DLD1 (cell line): ENCODE data around the gene HTT.
"Not testable (repeated sequence)": the region's sequence is repeated elsewhere in the genome, so short reads cannot be mapped to it uniquely, and the experiment has no call there.

Experiments used
- in situ Hi-C: cut with HindIII; loops from 2 replicates; pipeline ENCODE4 v1.10.0; 2017; ENCODE audit warnings: low sequenced_read_pairs

Gene HTT

DNA sequence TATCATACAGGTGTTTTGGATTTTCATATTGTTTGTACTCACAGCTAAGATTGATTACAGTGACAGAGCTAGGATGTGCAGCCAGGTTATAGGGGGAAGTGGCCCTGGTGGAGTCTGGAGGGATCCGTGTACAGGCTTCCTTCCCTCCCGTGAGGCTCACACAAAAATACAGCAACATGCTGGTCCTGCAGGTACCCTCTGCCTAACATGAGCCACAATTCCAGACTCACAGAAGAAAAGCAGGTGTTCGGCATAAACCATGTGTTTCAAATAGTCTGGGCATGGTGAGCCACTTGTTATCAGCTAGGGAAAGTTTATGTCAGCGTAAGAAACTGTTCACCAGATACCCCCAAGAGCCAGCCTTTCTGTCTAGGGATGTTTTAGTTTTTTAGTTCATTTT is 82.9 kb downstream of the HTT start:
- in situ Hi-C loops: no loop called here

DNA sequence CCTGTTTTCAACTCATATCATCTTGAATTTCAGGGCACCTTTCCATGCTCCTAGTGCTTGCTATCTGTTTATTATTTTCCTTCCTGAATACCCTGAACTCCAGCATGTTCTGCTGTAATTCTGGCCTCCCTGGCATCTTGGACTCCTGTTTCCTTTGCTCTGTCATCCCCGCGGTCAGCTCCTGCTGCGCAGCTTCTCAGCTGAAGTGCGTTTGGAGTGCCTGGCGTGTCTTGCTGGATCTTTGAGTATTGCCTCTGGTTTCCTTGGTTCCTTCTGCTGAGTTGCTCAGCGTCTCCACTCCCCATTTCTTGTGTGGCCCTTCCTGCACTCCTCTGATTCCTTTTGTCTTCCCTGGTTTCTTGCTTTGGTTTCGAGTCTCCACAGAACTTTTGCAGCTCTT is 84.4 kb downstream of the HTT start:
- in situ Hi-C loops: no loop called here

DNA sequence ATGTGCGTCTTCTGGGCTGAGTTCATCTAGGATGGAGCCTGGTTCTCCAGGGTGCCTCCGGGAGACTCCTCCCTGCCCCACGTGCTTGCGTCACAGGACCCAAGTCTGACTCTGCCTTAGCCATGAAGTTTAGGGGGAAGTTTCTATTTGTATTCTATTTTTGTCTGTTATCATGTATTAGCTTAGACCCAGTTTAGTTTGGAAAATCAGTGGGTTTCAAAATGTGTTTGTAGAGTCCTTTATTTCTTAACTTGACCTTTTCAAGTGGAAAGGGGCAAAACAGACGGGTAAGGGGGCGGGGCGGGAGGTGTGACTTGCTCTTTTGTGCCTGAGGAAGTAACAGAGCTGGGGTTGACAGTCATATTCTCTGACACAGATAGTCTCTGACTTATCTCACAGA is 86.0 kb downstream of the HTT start:
- in situ Hi-C loops: no loop called here

DNA sequence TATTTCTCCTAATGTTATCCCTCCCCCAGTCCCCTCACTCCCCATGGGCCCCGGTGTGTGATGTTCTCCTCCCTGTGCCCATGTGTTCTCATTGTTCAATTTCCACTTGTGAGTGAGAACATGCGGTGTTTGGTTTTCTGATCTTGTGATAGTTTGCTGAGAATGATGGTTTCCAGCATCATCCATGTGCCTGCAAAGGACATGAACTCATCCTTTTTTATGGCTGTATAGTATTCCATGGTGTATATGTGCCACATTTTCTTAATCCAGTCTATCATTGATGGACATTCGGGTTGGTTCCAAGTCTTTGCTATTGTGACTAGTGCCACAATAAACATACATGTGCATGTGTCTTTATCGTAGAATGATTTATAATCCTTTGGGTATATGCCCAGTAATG is 86.6 kb downstream of the HTT start:
- in situ Hi-C loops: not testable (repeated sequence)

DNA sequence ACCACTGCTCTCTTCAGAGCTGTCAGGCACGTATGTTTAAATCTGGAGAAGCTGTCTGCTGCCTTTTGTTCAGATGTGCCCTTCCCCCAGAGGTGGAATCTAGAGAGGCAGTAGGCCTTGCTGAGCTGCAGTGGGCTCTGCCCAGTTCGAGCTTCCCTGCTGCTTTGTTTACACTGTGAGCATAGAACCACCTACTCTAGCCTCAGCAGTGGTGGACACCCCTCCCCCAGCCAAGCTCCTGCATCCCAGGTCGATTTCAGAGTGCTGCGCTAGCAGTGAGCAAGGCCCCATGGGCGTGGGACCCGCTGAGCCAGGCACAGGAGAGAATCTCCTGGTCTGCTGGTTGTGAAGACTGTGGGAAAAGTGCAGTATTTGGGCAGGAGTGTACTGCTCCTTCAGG is 92.0 kb downstream of the HTT start:
- in situ Hi-C loops: not testable (repeated sequence)

DNA sequence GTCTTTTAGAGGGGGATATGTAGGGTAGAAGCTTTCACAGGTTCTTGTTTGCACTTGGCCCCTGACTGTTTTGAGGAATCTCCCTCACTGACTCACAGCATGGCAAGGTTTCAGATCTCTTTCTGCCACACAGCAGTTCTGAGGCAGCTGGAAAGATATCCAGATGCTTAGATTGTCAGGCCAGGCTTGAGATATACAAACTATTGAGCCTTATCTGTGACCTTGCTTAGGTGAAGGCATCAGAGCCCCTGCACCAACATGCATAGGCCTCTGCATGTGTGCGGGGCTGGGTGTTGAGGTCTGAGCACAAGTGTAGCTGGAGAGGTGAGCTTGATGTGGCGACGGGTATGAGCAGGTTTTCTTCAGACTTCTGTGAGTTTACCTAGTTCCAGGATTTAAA is 93.5 kb downstream of the HTT start:
- in situ Hi-C loops: no loop called here

DNA sequence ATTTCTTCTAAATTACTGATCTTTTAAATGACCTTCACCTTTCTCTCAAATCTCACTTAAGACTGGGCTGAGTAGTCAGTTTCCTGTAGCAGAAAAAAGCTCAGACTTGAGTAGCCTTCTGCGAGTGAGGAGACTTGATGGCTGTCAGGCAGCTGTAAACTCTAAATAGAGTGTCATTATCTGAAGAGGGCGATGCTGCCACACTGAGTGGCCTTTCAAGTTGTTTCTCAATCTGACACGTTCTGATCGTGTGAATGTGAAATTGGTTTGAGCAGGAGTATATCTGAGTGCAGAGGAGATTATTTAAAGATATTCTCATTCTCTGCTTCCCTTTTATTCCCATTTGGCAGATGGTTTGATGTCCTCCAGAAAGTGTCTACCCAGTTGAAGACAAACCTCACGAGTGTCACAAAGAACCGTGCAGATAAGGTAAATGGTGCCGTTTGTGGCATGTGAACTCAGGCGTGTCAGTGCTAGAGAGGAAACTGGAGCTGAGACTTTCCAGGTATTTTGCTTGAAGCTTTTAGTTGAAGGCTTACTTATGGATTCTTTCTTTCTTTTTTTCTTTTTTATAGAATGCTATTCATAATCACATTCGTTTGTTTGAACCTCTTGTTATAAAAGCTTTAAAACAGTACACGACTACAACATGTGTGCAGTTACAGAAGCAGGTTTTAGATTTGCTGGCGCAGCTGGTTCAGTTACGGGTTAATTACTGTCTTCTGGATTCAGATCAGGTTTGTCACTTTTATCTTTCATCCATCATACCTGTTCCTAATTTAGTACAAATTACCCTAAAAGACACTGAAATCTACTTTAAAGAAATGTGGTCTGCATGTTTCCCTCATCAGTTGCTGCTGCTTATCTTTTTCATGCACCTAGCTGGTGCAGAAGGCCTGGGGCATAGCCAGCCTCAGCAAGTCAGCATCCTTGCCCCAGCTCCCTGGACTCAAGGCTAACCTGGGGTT is 100.2 kb downstream of the HTT start:
- in situ Hi-C loops: no loop called here

DNA sequence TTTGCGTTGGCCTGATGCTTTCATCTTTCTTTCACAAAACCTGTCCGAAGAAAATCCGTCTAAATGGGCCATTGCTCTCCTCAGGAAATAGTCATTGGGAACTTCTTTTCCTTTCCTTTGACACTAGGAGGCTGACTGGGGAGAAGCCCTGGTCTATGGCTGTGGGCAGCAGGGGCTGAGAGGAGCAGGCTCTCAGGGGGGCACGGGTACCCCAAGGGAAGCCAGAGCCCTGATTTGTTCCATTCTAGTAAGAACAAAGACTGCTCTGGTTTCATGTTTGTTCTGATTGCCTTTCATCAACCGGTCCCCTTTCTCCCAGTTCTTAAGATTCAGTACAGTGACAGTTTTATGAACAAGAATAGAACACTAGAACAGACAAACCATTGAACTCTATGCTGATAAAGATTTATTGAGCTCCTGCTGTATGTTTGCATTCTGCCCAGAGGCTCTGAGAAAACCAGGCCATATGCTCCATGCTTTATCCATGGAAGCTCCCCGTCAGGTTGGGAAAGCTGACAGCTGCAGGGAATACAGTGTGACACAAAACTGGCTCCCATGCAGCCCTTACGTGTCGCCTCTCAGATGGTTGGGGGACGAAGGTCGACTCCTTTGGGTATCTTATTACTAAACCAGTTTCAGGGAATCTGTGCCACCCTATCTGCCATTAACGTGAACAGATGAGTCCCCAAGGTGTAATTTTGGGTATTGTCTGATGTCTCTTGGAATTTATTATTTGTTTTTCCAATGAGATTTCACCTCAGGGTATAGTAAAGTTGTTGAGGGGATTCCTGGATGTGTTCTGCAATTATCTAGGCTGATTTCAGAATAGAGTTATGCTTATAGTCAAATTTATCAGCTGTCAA is 102.1 kb downstream of the HTT start:
- in situ Hi-C loops: no loop called here

DNA sequence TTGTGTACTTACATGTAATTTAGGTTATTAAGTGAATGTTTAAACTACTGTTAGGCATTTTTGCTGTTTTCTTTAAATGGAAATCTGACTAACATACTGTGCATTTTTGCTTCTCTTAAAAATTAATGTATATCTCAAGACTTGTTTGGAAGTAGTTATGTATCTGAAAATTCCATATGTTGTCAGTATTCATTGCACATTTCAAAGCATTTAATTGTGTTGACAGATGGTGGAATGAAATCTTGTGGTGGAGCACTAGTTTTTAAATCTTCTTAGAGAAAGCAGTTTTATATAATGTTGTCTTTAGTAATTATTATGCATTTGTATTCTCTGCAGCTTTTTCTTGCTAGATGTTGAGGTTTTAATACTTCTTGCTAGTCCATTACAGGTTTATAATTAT is 102.9 kb downstream of the HTT start:
- in situ Hi-C loops: no loop called here

DNA sequence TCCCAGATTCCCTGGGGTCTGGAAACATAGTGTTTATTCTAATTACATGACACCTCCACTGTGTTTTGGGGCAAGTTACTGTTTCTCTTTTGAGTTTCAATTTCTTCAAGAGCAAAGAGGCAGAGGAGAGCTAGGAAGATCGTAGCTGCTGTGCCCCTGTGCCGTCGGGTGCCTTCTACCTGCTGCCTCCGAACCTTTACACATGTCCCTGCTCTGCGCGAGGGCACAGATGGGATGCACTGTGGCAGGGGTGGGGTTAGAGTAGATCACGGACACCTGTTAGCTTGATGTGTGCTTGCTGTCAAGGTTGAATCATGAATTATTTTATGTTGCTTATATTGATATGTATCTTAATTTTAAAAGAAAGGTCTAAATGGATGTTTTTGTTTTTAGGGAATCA is 103.4 kb downstream of the HTT start:
- in situ Hi-C loops: no loop called here

DNA sequence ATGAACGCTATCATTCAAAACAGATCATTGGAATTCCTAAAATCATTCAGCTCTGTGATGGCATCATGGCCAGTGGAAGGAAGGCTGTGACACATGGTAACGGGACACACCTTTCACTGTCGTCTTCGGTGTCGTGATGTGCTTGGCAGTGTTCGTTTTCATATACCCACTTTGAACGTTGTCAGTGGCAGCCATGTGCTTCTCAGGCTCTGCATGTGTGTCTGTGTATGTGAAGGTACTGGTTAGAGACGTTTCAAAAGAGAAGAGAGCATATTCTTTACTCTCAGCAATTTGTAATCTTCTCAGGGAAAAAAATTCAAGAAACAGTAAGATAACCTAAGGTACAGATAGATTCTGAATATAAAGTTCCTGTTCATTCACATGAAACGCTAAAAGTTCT is 103.9 kb downstream of the HTT start:
- in situ Hi-C loops: no loop called here

DNA sequence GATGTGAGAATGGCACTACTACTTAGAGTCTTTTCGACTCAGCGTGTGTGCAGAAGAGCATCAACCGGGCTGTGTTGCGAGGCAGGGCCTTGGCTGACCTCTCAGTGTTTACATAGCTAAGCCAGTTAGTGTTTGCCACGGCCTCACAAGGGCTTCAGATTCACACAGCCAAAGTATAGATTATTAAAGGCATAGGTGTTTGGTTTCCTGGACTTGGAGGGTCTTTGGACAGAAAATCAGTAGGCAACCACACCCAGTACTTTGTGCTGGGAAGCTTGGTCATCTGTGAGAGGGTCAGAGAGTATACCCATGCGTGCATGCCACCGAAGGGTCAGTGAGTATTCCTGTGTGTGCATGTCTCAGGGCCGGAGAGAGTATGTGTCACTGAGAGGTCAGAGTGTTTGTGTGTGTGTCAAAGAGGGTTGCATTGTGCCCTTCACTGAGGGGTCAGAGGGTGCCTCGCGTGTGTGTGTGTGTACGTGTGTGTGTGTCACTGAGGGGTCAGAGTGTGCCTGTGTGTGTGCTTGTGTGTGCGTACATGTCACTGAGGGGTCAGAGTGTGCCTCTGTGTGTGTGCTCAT is 104.7 kb downstream of the HTT start:
- in situ Hi-C loops: no loop called here

DNA sequence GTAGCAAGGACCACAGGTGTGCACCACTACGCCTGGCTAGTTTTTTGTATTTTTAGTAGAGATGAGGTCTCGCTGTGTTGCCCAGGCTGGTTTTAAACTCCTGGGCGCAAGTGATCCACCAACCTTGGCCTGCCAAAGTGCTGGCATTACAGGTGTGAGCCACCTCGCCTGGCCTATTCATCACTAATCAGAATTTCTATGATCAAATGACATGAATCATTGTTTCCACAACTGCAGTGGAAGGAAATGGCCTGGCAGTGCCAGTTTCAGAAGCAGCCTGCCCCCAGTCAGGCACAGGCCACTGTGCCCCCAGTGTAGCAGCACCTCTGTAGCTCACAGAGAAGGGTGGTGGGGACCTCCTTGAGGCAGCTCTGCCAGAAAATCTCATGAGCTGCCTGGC is 108.5 kb downstream of the HTT start:
- in situ Hi-C loops: no loop called here

DNA sequence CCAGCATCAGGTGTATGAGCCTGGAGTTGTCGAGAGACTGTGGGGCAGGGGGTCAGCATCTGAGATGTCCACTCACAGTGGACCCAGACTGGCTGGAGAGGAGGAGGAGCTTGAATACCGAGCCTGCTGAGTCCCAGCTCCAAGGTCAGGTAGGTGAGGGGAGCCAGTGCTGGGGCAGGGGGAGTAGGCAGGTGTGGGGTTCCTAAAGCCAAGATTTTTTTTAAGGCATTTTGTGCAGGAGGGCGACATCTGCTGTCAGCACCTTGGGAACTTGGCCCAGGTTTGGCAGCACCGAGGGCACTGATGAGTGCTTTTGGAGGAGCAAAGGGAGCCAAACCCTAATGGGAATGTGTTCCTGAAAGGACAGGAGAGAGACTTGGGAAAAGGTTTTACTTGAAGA is 110.2 kb downstream of the HTT start:
- in situ Hi-C loops: no loop called here

DNA sequence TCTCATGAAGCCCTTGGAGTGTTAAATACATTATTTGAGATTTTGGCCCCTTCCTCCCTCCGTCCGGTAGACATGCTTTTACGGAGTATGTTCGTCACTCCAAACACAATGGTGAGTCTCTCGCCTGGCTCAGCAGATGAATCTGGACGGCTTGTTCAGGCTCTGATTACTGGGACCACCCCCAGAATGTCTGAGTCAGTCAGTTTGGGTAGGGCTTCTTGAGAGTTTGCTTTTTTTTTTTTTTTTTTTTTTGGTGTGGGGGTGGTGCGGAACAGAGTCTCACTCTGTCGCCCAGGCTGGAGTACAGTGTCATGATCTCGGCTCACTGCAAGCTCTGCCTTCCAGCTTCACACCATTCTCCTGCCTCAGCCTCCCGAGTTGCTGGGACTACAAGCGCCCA is 112.1 kb downstream of the HTT start:
- in situ Hi-C loops: no loop called here

DNA sequence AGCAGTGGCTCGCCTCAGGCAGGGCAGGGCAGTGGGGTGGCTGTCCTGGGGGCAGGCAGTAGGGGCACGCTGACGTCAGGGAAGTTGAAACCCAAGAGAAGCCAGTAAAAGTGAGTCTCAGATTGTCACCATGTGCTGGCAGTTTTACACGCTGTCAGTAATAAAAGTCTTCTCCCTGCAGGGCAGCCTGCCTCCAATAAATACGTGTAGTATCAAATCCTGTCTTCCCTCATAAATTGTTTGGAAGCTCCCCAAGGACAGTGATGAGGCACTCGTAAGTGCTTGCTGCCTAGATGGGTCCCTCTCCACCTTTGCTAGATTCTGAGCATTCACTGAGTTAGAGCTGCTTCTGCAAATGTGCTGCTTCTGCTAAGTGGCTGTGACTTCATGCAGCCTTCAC is 113.6 kb downstream of the HTT start:
- in situ Hi-C loops: no loop called here

DNA sequence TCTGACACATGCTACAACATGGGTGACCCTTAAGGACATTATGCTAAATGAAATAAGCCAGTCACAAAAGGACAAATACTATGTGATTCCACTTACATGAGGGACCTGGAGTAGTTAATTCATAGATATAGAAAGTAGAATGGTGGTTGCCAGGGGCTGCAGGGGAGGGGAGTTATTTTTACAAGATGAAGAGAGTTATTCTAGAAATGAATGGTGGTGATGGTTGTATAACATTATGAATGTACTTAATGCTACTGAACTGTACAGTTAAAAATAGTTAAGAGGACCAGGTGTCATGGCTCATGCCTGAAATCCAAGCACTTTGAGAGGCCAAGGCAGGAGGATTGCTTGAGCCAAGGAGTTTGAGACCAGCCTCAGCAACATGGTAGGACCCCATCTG is 115.0 kb downstream of the HTT start:
- in situ Hi-C loops: no loop called here

DNA sequence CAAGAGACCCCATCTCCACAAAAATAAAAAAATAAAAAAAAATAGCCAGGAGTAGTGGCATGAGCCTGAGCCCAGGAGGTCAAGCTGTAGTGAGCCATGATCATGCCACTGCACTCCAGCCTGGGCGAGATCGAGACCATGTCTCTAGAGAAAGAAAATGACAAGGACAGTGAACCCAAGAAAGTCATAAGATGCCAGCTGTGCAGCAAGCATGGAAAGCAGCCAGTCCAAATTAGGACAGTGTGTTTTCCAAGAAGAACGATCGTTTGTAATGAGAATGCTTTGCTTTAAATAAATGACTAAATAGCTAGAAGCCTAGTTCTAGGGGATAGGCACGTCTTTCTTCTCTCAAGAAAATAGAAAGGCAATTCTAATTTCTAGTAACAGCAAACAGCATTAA is 116.1 kb downstream of the HTT start:
- in situ Hi-C loops: no loop called here

DNA sequence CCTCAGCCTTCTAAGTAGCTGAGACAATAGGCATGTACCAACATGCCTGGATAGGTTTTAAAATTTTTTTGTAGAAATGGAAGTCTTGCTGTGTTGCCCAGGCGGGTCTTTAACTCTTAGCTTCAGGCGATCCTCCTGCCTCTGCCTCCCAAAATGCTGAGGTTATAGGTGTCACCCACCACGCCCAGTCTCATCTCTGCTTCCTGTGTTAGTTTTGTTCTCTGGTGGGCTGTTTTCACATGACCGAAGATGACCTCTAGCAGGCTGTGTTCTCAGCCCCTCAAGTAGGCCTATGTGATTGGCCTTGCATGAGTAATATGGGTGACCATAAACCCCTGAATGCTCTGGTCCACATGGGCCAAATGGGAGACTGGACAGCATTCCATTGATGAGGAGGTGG is 117.7 kb downstream of the HTT start:
- in situ Hi-C loops: no loop called here

DNA sequence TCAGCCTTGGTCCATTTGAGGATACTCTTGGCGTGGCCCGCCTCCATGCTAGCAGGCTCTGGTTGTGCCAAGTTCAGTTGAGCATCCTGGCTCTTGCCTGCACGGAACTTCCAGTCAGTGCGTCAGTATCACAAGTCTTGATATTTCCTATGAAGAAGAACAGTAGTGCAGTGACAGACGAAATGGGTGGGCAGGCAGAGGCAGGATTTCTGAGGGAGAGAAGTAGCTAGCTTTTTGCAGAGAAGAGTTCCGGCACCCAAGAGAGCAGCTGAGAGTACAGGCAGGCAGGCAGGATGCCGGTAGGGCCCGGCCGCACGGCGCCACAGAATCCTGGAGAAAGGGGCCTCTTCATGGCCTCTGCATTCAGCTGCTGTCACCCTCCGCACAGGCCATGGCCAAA is 118.3 kb downstream of the HTT start:
- in situ Hi-C loops: no loop called here

DNA sequence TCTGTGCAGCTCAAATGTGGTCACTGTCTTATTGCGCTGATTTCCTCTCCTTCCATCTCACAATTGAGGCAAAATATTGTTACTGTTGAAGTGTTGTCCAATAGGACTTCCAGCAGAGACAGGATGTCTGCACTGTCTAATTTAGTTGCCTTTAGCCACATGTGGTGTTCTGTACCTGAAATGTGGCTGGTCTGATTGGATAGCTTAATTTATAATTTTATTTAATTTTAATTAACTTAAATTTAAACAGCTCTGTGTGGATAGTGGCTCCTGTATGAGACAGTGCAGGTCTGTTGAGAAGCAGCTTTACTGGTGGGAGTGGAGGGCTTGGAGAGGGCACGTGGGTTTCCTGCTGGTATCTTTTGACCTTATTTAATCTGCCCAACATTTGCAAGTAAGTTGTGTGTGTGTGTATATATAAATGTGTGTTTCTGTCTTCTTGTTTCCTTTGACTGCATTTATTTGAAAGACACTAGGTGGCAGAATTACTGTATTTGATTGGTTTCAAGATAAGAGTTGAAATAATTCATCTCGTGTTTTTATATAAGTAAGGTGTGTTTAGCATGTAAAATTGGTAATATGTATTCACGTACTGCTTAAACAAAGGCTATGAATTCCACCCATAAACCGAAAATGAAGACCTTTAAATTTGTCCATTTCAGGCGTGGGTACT is 119.2 kb downstream of the HTT start:
- in situ Hi-C loops: no loop called here
